ENCODE results near the gene GLRX.

GLRX gene

DNA sequence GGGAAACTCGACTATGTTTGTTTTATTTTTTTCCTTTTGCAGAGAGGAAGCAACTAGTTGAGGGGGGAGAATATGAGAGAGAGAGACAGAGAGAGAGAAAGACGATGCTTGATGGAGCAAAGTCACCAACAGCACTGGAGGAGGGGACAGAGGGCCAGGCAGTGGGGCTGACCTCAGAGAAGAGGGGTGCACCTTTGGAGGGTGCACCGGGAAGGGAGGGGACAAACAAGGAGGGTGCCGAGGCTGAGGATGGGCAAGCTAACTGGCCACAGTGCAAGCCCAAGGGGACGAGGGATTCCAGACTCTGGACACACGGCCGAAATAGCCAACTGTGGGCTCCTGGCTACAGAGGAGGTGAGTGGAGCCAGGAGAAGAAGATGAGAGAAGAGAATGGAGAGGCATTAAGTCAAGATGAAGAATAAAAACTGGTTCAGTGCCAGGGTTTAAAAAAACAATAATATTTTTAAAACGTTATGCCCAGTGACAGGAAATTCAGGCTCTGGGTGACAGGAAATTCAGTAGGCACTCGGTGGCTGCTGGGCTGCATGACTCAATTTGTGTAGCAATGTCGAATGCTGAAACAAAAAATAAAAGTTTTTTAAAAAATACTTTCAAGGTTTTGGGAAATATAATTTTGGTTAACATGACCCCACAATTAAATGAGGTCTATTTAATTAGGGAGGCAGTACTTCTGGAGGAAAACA lies 13.3 kb upstream of the GLRX start:
- TF ChIP-seq POLR2AphosphoS5 (IDR thresholded peaks at IDR 0.05; ENCODE audit: low read depth, low read length) (no peak), TAF1 (IDR thresholded peaks at IDR 0.05; ENCODE audit: low read depth, low read length) (no peak), SPI1 (IDR thresholded peaks at IDR 0.05; ENCODE audit: low read depth, low read length) (no peak), PAX5 (IDR thresholded peaks at IDR 0.05; ENCODE audit: insufficient read depth, low read length, severe bottlenecking) (no peak), POU2F2 (IDR thresholded peaks at IDR 0.05; ENCODE audit: low read depth, low read length) (no peak), POLR2A (IDR thresholded peaks at IDR 0.05; ENCODE audit: low read depth, low read length) (no peak)
- FAIRE-seq, result peak; percentile 70

DNA sequence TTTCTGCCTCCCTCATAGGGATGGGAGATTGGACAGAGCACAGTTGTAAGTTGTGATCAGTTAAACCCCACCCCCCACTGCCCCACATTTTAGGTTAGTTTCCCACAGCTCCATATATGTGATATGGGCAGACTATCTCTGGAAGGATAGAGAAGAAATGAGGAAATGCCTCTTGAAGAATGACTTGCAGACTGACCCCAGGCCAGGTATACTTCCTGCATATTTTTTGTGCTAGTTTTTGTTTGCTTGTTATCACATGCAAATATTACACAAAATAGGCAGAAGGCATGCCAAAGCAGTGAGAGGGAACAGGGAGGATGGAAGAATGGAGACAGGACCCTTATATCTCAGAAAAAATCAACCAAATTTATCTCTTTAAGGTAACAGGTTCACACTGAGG lies 10.1 kb upstream of the GLRX start:
- FAIRE-seq (no peak), DNase-seq (ENCODE audit: insufficient read length, low spot score) (no peak)
- no peak for TF ChIP-seq POU2F2 (IDR thresholded peaks at IDR 0.05; ENCODE audit: low read depth, low read length)
- TF ChIP-seq SPI1 (IDR thresholded peaks at IDR 0.05; ENCODE audit: low read depth, low read length), result peak; percentile 36; the same call in 1 of the 2 replicates

More for the DNA sequence above, 13.3 kb upstream of the GLRX start:
- DNase-seq (ENCODE audit: insufficient read length, low spot score), result no peak

DNA sequence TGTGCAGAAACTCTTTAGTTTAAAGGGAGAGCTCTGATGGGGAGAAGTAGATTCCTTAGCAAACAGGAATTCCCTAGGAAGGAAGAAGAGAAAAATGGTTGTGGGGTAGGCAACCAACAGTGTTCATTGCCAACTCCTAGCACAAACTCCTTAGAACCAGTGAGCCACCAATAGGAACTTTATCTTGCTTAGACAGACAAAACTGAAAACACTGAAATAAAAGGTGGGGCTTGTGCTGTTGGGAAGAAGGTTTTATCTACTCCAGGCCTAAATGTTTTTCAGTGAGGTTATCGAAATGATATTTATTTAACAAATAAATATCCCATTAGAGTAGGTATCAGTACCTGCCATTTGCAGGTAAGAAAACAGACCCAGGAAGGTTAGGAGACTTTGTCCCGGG lies 7.7 kb upstream of the GLRX start:
- FAIRE-seq (no peak), DNase-seq (ENCODE audit: insufficient read length, low spot score) (no peak)
- TF ChIP-seq POLR2AphosphoS5 (IDR thresholded peaks at IDR 0.05; ENCODE audit: low read depth, low read length), result no peak

DNA sequence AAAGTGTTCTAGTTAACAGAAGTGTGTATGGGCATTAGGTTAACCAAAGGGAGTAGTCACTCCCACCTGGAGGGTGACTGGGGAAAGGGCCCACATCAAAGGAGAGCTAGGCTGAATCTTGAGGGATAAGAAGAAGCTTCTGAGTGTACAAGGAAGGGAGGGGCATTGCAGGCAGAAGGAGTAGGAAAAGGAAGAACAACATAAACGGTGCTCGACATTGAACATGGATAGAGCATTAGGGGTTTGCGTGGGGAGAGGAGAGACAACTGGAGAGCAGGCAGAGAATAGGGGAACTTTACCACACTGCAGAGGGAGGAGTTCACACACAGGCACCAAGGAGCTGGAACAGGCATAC lies 5.3 kb upstream of the GLRX start:
- DNase-seq (ENCODE audit: insufficient read length, low spot score) (no peak), FAIRE-seq (no peak)
- TF ChIP-seq PAX5 (IDR thresholded peaks at IDR 0.05; ENCODE audit: insufficient read depth, low read length, severe bottlenecking) (no peak), POLR2AphosphoS5 (IDR thresholded peaks at IDR 0.05; ENCODE audit: low read depth, low read length) (no peak), POLR2A (IDR thresholded peaks at IDR 0.05; ENCODE audit: low read depth, low read length) (no peak), SPI1 (IDR thresholded peaks at IDR 0.05; ENCODE audit: low read depth, low read length) (no peak), TAF1 (IDR thresholded peaks at IDR 0.05; ENCODE audit: low read depth, low read length) (no peak), POU2F2 (IDR thresholded peaks at IDR 0.05; ENCODE audit: low read depth, low read length) (no peak)

DNA sequence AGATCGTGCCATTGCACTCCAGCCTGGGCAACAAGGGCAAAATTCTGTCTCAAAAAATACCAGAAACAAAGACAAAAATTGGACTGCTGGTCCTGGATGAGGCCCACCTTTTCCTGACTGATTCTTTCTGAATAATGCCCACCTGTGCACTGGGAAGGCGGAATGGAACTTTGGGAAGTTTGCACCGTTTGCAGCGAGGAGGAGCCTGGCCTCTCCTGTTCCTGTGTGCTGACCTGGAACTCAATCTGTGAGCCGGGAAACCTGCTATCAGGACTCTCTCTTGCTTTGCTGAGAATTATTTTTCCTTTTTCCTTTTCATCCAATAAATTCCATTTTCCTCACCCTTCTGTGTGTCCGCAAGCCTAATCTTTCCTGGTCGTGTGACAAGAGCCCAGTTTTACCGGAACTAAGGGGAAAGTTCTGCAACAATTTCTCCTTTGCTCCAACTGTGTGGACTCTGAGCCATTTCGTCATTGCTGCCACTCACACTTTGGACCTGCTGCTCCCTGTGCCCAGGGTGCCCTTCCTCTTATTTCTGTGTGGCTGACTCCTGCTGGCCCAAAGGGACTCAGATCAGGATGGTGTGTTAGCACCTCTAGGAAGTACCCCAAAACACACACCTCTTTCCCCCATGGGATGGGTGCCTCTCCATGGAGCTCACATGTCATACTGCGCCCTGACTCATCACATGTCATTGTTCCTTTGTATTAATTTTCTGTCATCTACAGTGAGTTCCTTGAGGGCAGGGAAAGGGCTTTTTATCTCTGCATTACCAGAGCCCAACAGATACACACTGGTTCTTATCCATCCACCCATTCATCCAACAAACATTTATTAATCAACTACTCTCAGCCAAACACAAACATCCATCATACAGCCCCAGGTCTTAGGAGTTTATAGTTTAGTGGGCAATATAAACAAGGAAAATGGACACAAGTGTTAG lies 4.7 kb upstream of the GLRX start:
- DNase-seq (ENCODE audit: insufficient read length, low spot score) (no peak), FAIRE-seq (no peak)
- TF ChIP-seq POLR2AphosphoS5 (IDR thresholded peaks at IDR 0.05; ENCODE audit: low read depth, low read length) (no peak), PAX5 (IDR thresholded peaks at IDR 0.05; ENCODE audit: insufficient read depth, low read length, severe bottlenecking) (no peak), POLR2A (IDR thresholded peaks at IDR 0.05; ENCODE audit: low read depth, low read length) (no peak), TAF1 (IDR thresholded peaks at IDR 0.05; ENCODE audit: low read depth, low read length) (no peak), SPI1 (IDR thresholded peaks at IDR 0.05; ENCODE audit: low read depth, low read length) (no peak), POU2F2 (IDR thresholded peaks at IDR 0.05; ENCODE audit: low read depth, low read length) (no peak)

DNA sequence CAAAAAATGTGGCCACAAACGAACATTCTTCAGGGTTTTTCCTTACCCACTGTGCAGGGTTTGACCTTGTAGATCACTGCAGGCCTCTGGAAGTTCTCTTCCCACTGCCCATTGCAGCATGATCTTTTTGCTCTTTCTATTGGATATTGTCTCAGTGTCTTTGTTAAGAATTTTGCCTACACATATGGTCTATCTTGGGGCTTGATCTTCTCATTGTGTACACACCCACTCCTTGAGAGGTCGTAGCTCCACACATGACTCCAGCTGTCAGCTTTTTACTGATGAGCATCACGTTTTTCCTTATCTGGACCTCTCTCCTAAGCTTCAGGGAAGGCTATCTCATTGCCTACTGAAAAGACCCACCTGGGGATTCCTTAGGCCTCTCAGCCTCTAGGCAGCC lies 3.0 kb upstream of the GLRX start:
- FAIRE-seq, result no peak
- TF ChIP-seq PAX5 (IDR thresholded peaks at IDR 0.05; ENCODE audit: insufficient read depth, low read length, severe bottlenecking), result no peak
- TF ChIP-seq POLR2A (IDR thresholded peaks at IDR 0.05; ENCODE audit: low read depth, low read length), result no peak
- TF ChIP-seq SPI1 (IDR thresholded peaks at IDR 0.05; ENCODE audit: low read depth, low read length), result no peak
- TF ChIP-seq POU2F2 (IDR thresholded peaks at IDR 0.05; ENCODE audit: low read depth, low read length), result no peak
- no peak for TF ChIP-seq POLR2AphosphoS5 (IDR thresholded peaks at IDR 0.05; ENCODE audit: low read depth, low read length)
- TF ChIP-seq TAF1 (IDR thresholded peaks at IDR 0.05; ENCODE audit: low read depth, low read length), result no peak
- DNase-seq (ENCODE audit: insufficient read length, low spot score), result no peak

DNA sequence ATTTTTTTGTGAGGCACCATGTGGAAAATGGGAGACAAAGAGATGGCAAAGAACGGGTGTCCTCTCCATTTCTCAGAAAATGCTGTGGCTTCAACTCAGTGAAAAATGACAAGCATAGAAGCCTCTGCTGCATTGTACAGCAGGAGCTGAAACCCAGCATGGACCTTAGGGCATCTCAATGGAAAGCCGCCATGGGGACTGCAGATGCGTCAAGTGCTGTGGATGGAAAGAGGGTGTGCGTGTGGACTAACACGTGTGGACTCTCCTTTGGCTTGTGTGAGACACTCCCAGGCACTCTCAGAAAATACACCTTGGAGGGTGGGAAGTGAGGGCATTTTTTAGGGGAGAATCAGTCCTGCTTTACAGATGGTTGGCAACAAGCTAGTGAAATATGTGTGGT lies 2.2 kb upstream of the GLRX start:
- TF ChIP-seq POLR2AphosphoS5 (IDR thresholded peaks at IDR 0.05; ENCODE audit: low read depth, low read length), result no peak
- FAIRE-seq, result no peak
- DNase-seq (ENCODE audit: insufficient read length, low spot score), result no peak

DNA sequence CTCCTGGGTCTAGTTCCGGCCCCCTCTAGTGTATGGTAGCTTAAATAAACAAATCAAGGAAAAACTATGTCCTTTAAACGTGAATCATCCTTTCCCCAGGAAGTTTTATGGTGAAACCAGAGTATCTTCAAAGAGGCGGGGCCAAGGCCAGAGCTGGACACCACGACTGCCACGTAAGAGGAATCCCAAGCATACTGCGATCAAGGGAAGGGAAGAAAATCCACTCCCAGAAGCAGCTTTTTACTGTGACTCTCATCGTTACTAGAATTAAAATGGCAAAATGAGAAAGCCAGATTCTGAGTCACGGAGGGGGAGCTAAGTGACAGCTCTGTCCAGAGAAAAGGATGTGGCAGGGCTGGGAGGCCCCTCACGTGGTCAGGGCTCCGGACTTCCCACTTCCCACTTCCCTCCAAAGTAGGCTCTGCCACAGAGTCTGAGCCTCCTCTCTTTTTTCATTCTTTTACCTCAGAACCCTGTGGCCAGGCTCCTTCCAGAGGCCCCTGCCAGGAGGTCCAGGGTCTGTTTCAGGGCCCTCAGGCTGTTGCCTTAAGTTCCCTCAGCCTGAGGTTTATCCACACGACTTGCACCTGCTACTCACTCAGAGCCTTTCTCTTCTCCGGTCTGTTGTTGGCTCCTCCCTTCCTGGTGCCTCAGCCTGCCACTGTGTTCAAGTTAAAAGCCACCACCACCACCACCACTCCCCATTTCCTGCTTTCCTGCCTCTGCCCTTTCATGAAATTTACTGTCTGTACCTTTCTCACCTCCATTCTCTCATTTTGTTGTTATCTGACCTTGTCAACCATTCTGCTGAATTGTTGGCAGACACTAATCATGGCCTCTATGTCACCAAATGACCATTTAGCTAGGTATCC lies 1.4 kb upstream of the GLRX start:
- DNase-seq (ENCODE audit: insufficient read length, low spot score), result no peak
- peak; percentile 64 for FAIRE-seq
- peak; percentile 75 for TF ChIP-seq SPI1 (IDR thresholded peaks at IDR 0.05; ENCODE audit: low read depth, low read length)
- TF ChIP-seq PAX5 (IDR thresholded peaks at IDR 0.05; ENCODE audit: insufficient read depth, low read length, severe bottlenecking), result no peak

DNA sequence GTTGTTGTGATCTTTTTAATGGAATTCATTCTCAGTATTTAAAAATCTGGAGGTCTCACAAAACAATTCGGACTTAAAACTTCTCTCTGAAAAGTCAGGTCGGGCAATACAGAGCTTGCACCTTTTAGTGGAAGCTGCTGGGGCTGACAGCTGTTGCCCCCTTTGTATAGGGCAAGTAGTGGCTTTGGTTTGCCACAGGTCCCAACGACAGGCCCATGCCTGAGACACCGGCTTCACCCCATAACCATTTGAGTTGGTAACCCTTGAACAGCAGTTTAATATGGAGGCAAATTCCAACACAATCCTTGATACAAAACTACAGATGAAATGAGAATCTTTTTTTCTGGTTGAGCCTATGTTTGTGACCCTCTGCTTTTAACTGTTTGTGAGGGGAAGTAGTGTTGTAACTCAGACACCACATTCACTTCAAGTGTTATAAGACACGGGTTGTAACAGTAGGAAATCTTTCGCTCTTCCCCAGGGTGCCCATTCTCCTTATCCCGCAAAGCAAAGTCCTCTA lies 752 bp upstream of the GLRX start:
- no peak for DNase-seq (ENCODE audit: insufficient read length, low spot score)
- TF ChIP-seq POU2F2 (IDR thresholded peaks at IDR 0.05; ENCODE audit: low read depth, low read length) (no peak), POLR2A (IDR thresholded peaks at IDR 0.05; ENCODE audit: low read depth, low read length) (no peak), POLR2AphosphoS5 (IDR thresholded peaks at IDR 0.05; ENCODE audit: low read depth, low read length) (no peak), PAX5 (IDR thresholded peaks at IDR 0.05; ENCODE audit: insufficient read depth, low read length, severe bottlenecking) (no peak), TAF1 (IDR thresholded peaks at IDR 0.05; ENCODE audit: low read depth, low read length) (no peak), SPI1 (IDR thresholded peaks at IDR 0.05; ENCODE audit: low read depth, low read length) (no peak)
- FAIRE-seq, result no peak
